ENCODE results near the gene SPNS3. TPM values are rescaled to one million over a fixed set of nuclear protein-coding genes. Genes with fewer than 3 reads are reported as not detected.

Gene SPNS3
- total RNA-seq, 2 experiments from 2014 or later: 51.2 to 54.6 TPM

- ChIA-PET POLR2A (interaction anchor here (1.2 kb wide), 2 partner anchors 14 to 18 kb away, joined by 3 to 4 read pairs; partner anchors contain the start of gene SPNS2), CTCF (ENCODE audit: unreplicated experiment) (no interaction called here)
- Histone ChIP-seq H3K4me3 (ENCODE audit: low read depth, low read length, poor library complexity, severe bottlenecking) (no peak overlapping the region), H3K27ac (ENCODE audit: low read depth, low read length, poor library complexity, severe bottlenecking) (no peak overlapping the region), H4K20me1 (ENCODE audit: insufficient read depth, low read length) (no peaks in the 10 kb centered on the region), H3K9me3 (ENCODE audit: low read length) (no peaks in the 10 kb centered on the region), H3K4me2 (ENCODE audit: low read length) (no peak overlapping the region), H3K9me2 (ENCODE audit: insufficient read depth, low read length) (no peaks in the 10 kb centered on the region), H3K36me3 (ENCODE audit: insufficient read depth, low read length) (no peaks in the 10 kb centered on the region), H2AFZ (ENCODE audit: low read length) (no peak overlapping the region), H3K4me1 (ENCODE audit: insufficient read depth, low read length, poor library complexity, severe bottlenecking) (peaks cover 32% of the 10 kb centered on the region), H3K79me2 (ENCODE audit: insufficient read depth, low read depth, low read length) (no peaks in the 10 kb centered on the region)
- no peak for DNase-seq (ENCODE audit: low spot score)
- TF ChIP-seq CTCF (conservative IDR thresholded peaks at IDR 0.05; ENCODE audit: low read length) (no peak), EZH2phosphoT487 (IDR thresholded peaks at IDR 0.05; ENCODE audit: borderline replicate concordance, low read depth, low read length) (no peak)
- no TSS peak for BruUV-seq (replicated peaks)
- intact Hi-C loops (cut with micrococcal nuclease; ENCODE audit: unreplicated experiment): no loop called here
Measured at GRCh38 chr17:4516735-4517134, 83.0 kb downstream of the SPNS3 start.

DNA sequence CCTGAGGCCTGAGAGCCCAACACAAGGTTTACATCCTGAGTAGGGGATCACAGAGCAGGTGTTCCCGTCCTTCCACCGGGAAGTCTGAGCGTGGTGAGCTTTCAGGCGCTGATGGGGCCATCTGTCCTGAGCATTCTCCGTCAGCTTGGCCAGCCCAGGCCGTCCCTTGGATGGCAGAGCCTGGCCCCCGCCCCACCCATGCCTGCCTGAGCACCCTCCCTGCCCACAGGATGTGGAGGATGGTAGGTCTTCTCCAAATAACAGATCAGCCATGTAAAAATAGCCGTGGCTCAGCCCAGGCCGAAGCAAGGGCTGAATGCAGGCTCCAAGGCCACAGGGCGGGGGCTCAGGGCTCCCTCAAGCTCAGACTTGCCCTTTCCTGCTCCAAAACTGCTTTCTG, 85.2 kb downstream of the SPNS3 start:
- POLR2A ChIA-PET: no interaction called here
- H2AFZ ChIP-seq (ENCODE audit: low read length): no peak overlapping the region
- peak overlapping the region; percentile 60 for H3K4me2 ChIP-seq (ENCODE audit: low read length)
- no peak overlapping the region for H3K27ac ChIP-seq (ENCODE audit: low read depth, low read length, poor library complexity, severe bottlenecking)
- intact Hi-C loops (cut with micrococcal nuclease; ENCODE audit: unreplicated experiment): no loop called here
- H3K4me1 ChIP-seq (ENCODE audit: insufficient read depth, low read length, poor library complexity, severe bottlenecking): peaks cover 53% of the 10 kb centered on the region
- no peaks in the 10 kb centered on the region for H4K20me1 ChIP-seq (ENCODE audit: insufficient read depth, low read length)
- CTCF ChIA-PET (ENCODE audit: unreplicated experiment): no interaction called here
- no peaks in the 10 kb centered on the region for H3K9me3 ChIP-seq (ENCODE audit: low read length)
- H3K9me2 ChIP-seq (ENCODE audit: insufficient read depth, low read length): no peaks in the 10 kb centered on the region
- H3K79me2 ChIP-seq (ENCODE audit: insufficient read depth, low read depth, low read length): no peaks in the 10 kb centered on the region
- no peak for DNase-seq (ENCODE audit: low spot score)
- no peak for TF ChIP-seq EZH2phosphoT487 (IDR thresholded peaks at IDR 0.05; ENCODE audit: borderline replicate concordance, low read depth, low read length)
- no peak for TF ChIP-seq CTCF (conservative IDR thresholded peaks at IDR 0.05; ENCODE audit: low read length)
- no peak overlapping the region for H3K4me3 ChIP-seq (ENCODE audit: low read depth, low read length, poor library complexity, severe bottlenecking)
- no TSS peak for BruUV-seq (replicated peaks)
- no peaks in the 10 kb centered on the region for H3K36me3 ChIP-seq (ENCODE audit: insufficient read depth, low read length)

GRCh38 chr17:4519361-4519788, 85.6 kb downstream of the SPNS3 start:
- no peak overlapping the region for H3K4me3 ChIP-seq (ENCODE audit: low read depth, low read length, poor library complexity, severe bottlenecking)
- ChIA-PET POLR2A (interaction anchor here (0.5 to 0.6 kb wide), 2 partner anchors 51 to 496 kb away, joined by 3 read pairs; no protein-coding TSS in a partner anchor), CTCF (ENCODE audit: unreplicated experiment) (no interaction called here)
- H3K79me2 ChIP-seq (ENCODE audit: insufficient read depth, low read depth, low read length): no peaks in the 10 kb centered on the region
- H3K36me3 ChIP-seq (ENCODE audit: insufficient read depth, low read length): no peaks in the 10 kb centered on the region
- no peak for TF ChIP-seq CTCF (conservative IDR thresholded peaks at IDR 0.05; ENCODE audit: low read length)
- TF ChIP-seq EZH2phosphoT487 (IDR thresholded peaks at IDR 0.05; ENCODE audit: borderline replicate concordance, low read depth, low read length): no peak
- H3K4me1 ChIP-seq (ENCODE audit: insufficient read depth, low read length, poor library complexity, severe bottlenecking): peaks cover 58% of the 10 kb centered on the region
- no peak overlapping the region for H3K27ac ChIP-seq (ENCODE audit: low read depth, low read length, poor library complexity, severe bottlenecking)
- intact Hi-C loops (cut with micrococcal nuclease; ENCODE audit: unreplicated experiment): no loop called here
- H2AFZ ChIP-seq (ENCODE audit: low read length): no peak overlapping the region
- H3K4me2 ChIP-seq (ENCODE audit: low read length): peak overlapping the region; percentile 60
- no peaks in the 10 kb centered on the region for H3K9me3 ChIP-seq (ENCODE audit: low read length)
- no peaks in the 10 kb centered on the region for H3K9me2 ChIP-seq (ENCODE audit: insufficient read depth, low read length)
- no TSS peak for BruUV-seq (replicated peaks)
- H4K20me1 ChIP-seq (ENCODE audit: insufficient read depth, low read length): no peaks in the 10 kb centered on the region
- DNase-seq (ENCODE audit: low spot score): no peak

Data from OCI-LY7 (cell line).